Measurements from ENCODE around the gene GALK2. TPM values are rescaled to one million over a fixed set of nuclear protein-coding genes. Genes with fewer than 3 reads are reported as not detected.

The GALK2 gene
- total RNA-seq, 2 experiments from 2014 or later: 22.6 to 24.1 TPM

DNA sequence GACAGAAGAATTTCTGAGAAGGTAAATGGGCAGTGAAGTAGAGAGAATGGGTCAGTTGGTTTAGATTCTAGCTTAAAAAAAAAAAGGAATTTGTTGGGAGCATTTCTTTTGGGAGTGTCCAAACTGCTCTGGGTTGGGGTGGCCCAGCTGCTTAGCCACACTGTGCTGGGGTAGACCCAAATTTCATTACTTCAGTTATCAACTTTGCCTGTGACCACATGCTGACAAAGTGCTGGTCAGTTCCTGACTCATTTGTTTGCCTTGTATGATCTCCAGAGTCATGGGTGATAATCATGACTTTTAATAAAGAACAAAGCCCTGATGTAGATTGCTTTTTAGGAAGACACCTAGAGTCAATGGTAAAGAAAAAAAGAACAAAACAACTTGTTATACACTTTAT is 131.5 kb downstream of the GALK2 start:
- no peak for DNase-seq
- no peak overlapping the region for H3K4me3 Mint-ChIP-seq
- no peak overlapping the region for H3K27ac Mint-ChIP-seq
- CTCF ChIA-PET: no interaction called here
- intact Hi-C loops (cut with micrococcal nuclease): no loop called here
- H3K4me1 Mint-ChIP-seq (ENCODE audit: low read depth): peaks cover 10% of the 10 kb centered on the region
- H3K36me3 Mint-ChIP-seq (ENCODE audit: low read depth): peaks cover 54% of the 10 kb centered on the region
- H3K9me3 Mint-ChIP-seq: no peaks in the 10 kb centered on the region
- no peaks in the 10 kb centered on the region for H3K27me3 Mint-ChIP-seq (ENCODE audit: low read depth)

DNA sequence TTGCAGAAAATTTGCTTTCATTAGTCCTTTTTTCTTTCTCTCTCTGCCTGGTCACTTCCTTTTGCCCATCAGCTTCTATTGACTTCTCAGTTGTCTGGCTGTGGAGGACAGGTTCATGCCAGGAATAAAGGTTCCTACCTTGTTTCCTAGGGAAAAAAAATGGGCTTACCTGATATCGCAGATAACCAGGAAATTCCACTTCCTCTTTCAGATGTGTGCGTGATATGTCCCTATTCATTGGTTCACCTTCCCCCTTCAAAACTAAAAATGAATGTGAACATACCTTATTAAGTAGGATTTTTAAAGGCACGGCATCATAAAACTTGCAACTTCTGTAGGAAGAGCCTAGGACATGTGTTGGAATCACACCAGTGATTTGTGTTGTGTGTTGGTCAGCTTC is 133.0 kb downstream of the GALK2 start:
- H3K4me3 Mint-ChIP-seq: no peak overlapping the region
- peaks cover 13% of the 10 kb centered on the region for H3K4me1 Mint-ChIP-seq (ENCODE audit: low read depth)
- no peak overlapping the region for H3K27ac Mint-ChIP-seq
- no peak for DNase-seq
- CTCF ChIA-PET: no interaction called here
- peaks cover 50% of the 10 kb centered on the region for H3K36me3 Mint-ChIP-seq (ENCODE audit: low read depth)
- no peaks in the 10 kb centered on the region for H3K9me3 Mint-ChIP-seq
- intact Hi-C loops (cut with micrococcal nuclease): no loop called here
- no peaks in the 10 kb centered on the region for H3K27me3 Mint-ChIP-seq (ENCODE audit: low read depth)

DNA sequence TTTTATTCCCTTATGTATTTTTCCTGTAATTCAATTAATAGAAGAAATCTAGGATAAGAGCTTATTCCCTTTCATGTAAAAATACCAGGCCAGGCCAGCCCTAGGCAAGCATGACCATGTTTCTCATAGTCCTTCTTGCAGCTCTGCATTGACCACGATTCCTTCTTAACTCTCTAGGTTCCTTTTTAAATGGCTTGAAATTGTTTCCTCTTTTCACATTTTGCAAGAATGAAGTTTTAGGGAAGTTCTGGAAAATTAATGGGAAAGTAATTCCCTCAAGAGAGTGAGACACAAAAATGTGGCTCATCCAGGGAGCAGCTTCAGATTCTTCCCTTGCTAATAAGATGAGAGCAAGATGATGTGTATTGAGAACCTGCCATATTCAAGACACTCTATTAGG is 136.5 kb downstream of the GALK2 start:
- H3K4me3 Mint-ChIP-seq: no peak overlapping the region
- no peaks in the 10 kb centered on the region for H3K9me3 Mint-ChIP-seq
- no peak for DNase-seq
- no peak overlapping the region for H3K27ac Mint-ChIP-seq
- H3K27me3 Mint-ChIP-seq (ENCODE audit: low read depth): no peaks in the 10 kb centered on the region
- H3K4me1 Mint-ChIP-seq (ENCODE audit: low read depth): peaks cover 7% of the 10 kb centered on the region
- H3K36me3 Mint-ChIP-seq (ENCODE audit: low read depth): peaks cover 40% of the 10 kb centered on the region
- intact Hi-C loops (cut with micrococcal nuclease): no loop called here
- CTCF ChIA-PET: no interaction called here

DNA sequence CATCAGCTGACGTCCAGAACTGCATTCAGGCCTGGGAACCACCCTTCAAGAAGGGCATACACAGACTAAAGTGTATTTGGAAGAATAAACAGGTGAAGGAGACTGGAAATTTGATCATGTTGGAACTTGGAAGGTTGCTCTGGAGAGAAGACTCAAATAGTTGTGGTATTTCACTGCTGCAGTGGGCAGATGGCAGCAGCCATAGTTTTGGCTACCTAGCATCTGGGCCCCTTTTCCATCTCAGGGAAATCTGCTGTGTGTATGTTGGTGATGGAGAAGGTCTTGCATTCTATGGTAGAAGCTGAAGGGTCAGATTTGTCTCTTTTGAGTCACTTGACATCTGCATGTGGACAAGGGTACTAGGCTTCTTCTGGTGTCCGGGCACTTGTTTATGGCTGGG is 138.6 kb downstream of the GALK2 start:
- intact Hi-C loops (cut with micrococcal nuclease): no loop called here
- Mint-ChIP-seq H3K4me3 (no peak overlapping the region), H3K27me3 (ENCODE audit: low read depth) (no peaks in the 10 kb centered on the region), H3K4me1 (ENCODE audit: low read depth) (peaks cover 7% of the 10 kb centered on the region), H3K36me3 (ENCODE audit: low read depth) (peaks cover 36% of the 10 kb centered on the region), H3K27ac (no peak overlapping the region), H3K9me3 (no peaks in the 10 kb centered on the region)
- CTCF ChIA-PET: interaction anchor here (0.7 kb wide), 1 partner anchor 284 kb away, joined by 3 read pairs; no protein-coding TSS in a partner anchor
- DNase-seq: no peak

DNA sequence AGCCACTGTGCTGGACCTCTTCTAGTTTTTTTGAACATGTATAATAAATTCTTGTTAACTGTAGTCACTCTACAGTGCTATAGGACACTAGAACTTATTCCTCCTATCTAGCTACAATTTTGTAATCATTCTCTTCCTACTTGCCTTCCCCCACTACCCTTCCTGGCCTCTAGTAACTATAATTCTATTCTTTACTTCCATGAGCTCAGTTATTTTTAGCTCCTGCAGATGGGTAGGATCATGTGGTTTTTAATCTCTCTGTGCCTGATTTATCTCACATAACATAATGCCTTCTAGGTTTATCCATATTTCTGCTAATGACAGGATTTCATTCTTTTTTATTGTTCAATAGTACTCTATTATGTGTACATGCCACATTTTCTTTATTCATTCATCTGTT is 139.8 kb downstream of the GALK2 start:
- Mint-ChIP-seq H3K4me3 (no peak overlapping the region), H3K9me3 (no peaks in the 10 kb centered on the region), H3K27me3 (ENCODE audit: low read depth) (no peaks in the 10 kb centered on the region), H3K27ac (no peak overlapping the region), H3K4me1 (ENCODE audit: low read depth) (peaks cover 7% of the 10 kb centered on the region), H3K36me3 (ENCODE audit: low read depth) (peaks cover 29% of the 10 kb centered on the region)
- DNase-seq: no peak
- intact Hi-C loops (cut with micrococcal nuclease): no loop called here
- CTCF ChIA-PET: interaction anchor here (0.6 kb wide), 1 partner anchor 1228 kb away, joined by 5 read pairs; no protein-coding TSS in a partner anchor

DNA sequence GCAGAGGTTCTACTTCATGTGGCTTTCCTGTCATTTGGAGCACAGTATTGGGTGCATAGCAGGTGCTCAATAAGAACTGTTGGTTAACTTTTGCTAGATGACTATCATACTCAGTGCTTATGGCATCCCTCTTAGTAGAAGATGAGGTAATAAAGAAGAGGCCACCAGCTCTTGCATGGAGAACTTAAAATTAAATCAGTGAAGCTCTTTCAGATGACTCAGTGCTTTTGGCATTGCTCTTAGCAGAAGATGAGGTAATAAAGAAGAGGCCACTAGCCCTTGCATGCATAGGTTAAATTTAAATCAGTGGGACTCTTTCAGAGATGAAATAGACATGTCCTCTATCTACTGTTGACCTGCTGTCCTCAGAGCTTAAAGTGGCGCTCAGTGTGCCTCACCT is 143.6 kb downstream of the GALK2 start:
- intact Hi-C loops (cut with micrococcal nuclease): no loop called here
- no peak for DNase-seq
- no peak overlapping the region for H3K4me3 Mint-ChIP-seq

DNA sequence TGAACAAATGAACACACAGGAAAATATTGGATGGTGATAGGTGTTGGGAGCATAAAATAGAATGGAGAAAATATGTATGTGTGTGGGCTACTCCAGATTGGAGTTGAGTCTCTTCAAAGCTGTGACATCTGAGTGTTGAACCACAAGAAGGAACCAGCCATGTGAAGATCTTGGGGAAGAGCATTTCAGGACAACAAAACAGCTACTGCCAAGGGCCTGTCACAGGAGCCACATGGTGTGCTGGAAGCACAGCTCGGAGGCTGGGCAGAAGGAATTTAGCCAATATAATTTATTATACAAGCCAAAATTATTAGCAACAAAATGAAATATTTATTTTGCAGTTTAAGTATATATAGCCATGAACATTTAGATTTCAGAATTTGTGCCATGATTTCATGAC is 144.7 kb downstream of the GALK2 start:
- DNase-seq: no peak
- Mint-ChIP-seq H3K9me3 (peaks cover 2% of the 10 kb centered on the region), H3K27me3 (ENCODE audit: low read depth) (no peaks in the 10 kb centered on the region), H3K4me1 (ENCODE audit: low read depth) (peaks cover 5% of the 10 kb centered on the region), H3K36me3 (ENCODE audit: low read depth) (peaks cover 26% of the 10 kb centered on the region), H3K27ac (no peak overlapping the region), H3K4me3 (no peak overlapping the region)
- intact Hi-C loops (cut with micrococcal nuclease): no loop called here
- CTCF ChIA-PET: no interaction called here

More for the DNA sequence above, 143.6 kb downstream of the GALK2 start:
- no peak overlapping the region for H3K27ac Mint-ChIP-seq
- H3K27me3 Mint-ChIP-seq (ENCODE audit: low read depth): no peaks in the 10 kb centered on the region
- peaks cover 2% of the 10 kb centered on the region for H3K9me3 Mint-ChIP-seq
- peaks cover 21% of the 10 kb centered on the region for H3K36me3 Mint-ChIP-seq (ENCODE audit: low read depth)
- CTCF ChIA-PET: no interaction called here
- H3K4me1 Mint-ChIP-seq (ENCODE audit: low read depth): peaks cover 5% of the 10 kb centered on the region

DNA sequence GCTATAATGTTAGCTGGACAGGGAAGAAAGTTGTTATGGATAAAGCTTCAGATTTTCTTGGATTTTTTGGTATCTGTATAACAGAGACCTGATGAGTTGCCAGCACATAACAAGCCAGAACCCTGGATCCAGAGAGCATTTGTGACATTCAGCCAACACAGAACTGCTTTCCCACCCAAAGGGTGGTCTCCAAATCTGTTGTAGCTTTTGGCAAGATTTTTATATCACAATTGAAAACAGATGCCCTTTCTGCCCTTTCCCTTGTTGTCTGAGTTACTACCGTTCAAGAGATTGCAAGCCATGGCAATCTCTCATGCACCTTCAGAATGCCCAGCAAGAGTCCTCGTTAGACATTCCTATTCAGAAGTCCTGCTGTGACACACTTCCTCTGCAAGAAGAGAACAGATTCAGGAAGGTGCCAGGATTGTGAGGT is 145.4 kb downstream of the GALK2 start:
- intact Hi-C loops (cut with micrococcal nuclease): no loop called here
- H3K4me1 Mint-ChIP-seq (ENCODE audit: low read depth): peaks cover 4% of the 10 kb centered on the region
- H3K27me3 Mint-ChIP-seq (ENCODE audit: low read depth): no peaks in the 10 kb centered on the region
- CTCF ChIA-PET: no interaction called here
- H3K27ac Mint-ChIP-seq: no peak overlapping the region
- H3K36me3 Mint-ChIP-seq (ENCODE audit: low read depth): peaks cover 30% of the 10 kb centered on the region
- DNase-seq: no peak
- H3K4me3 Mint-ChIP-seq: no peak overlapping the region
- H3K9me3 Mint-ChIP-seq: peaks cover 2% of the 10 kb centered on the region

DNA sequence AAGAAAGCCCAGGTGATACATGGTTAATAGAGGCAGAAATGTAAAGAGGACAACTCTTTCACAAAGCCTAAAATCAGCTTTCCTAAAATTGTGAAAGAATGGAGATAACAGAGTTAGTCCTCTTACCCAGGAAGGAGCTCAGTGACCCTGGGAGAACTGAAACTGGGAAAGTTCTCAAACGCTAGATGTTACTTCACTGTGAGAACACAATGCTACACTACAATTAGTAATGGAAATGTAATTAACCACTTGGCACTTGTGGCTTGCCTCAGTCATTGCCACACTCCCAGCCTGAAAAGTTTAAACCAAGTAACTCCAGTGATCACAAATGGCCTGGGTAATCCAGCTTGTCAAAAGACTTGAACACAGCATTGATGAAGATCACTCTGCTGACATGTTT is 150.3 kb downstream of the GALK2 start:
- intact Hi-C loops (cut with micrococcal nuclease): no loop called here
- DNase-seq: no peak
- H3K9me3 Mint-ChIP-seq: peaks cover 2% of the 10 kb centered on the region
- H3K27me3 Mint-ChIP-seq (ENCODE audit: low read depth): no peaks in the 10 kb centered on the region
- H3K27ac Mint-ChIP-seq: no peak overlapping the region
- peaks cover 35% of the 10 kb centered on the region for H3K36me3 Mint-ChIP-seq (ENCODE audit: low read depth)
- CTCF ChIA-PET: interaction anchor here (0.8 kb wide), 1 partner anchor 173 kb away, joined by 3 read pairs; no protein-coding TSS in a partner anchor
- no peaks in the 10 kb centered on the region for H3K4me1 Mint-ChIP-seq (ENCODE audit: low read depth)
- H3K4me3 Mint-ChIP-seq: no peak overlapping the region

DNA sequence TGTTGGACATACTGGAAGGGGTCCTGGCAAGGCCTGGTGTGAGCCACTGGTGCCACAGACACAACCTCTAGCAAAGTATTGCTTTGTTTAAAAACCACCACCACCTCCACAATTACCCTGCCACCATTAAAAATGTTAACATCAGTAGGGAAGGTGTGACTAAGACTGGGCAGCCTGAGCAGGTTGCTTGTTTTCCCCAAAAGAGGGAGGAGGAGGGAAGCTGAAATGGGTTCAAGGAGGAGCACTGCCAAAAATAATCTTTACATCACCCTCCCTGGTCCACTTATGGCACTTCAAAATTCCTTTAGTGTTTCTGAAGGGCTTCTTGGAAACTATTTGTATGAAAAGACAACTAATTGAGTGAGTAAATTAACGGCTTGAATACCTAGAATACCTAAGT is 153.2 kb downstream of the GALK2 start:
- H3K9me3 Mint-ChIP-seq: no peaks in the 10 kb centered on the region
- H3K36me3 Mint-ChIP-seq (ENCODE audit: low read depth): peaks cover 28% of the 10 kb centered on the region
- H3K27ac Mint-ChIP-seq: no peak overlapping the region
- DNase-seq: no peak
- no peak overlapping the region for H3K4me3 Mint-ChIP-seq
- intact Hi-C loops (cut with micrococcal nuclease): no loop called here
- H3K27me3 Mint-ChIP-seq (ENCODE audit: low read depth): no peaks in the 10 kb centered on the region
- CTCF ChIA-PET: no interaction called here
- no peaks in the 10 kb centered on the region for H3K4me1 Mint-ChIP-seq (ENCODE audit: low read depth)

DNA sequence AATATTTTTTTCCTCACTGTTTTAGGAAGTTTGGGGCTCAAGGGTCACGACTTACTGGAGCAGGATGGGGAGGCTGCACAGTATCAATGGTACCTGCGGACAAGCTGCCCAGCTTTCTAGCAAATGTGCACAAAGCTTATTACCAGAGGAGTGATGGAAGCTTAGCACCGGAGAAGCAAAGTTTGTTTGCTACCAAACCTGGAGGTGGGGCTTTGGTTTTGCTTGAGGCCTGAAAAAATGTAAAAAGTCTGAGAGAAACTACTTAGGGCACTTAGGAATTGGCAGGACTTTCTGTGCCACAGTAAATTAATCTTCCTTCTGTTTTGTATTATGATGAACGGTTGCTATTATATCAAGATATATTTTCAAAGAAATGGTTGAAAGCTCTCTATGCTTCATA is 157.9 kb downstream of the GALK2 start:
- CTCF ChIA-PET: no interaction called here
- no peak for DNase-seq

DNA sequence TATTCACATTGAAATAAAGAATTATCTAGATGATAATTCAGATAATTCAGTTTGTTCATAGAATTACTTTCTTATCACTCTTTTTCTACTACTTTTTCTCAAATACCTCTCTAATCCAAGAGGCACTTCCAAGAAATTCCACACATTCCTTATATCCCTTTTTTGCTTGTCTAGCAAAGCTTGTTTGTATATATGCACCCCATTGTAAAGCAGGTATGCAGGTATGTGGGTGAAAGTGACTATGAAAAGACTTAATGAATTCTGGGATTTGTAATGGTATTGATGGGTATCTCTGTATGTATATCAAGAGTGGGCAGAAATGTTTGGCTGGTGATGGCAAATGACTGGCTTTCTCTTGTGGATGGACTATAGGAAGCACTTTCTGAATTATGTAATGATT is 158.9 kb downstream of the GALK2 start:
- Mint-ChIP-seq H3K27ac (no peak overlapping the region), H3K36me3 (ENCODE audit: low read depth) (peaks cover 9% of the 10 kb centered on the region), H3K4me3 (no peak overlapping the region), H3K9me3 (no peaks in the 10 kb centered on the region), H3K27me3 (ENCODE audit: low read depth) (no peaks in the 10 kb centered on the region), H3K4me1 (ENCODE audit: low read depth) (no peaks in the 10 kb centered on the region)
- intact Hi-C loops (cut with micrococcal nuclease): no loop called here
- no peak for DNase-seq
- CTCF ChIA-PET: no interaction called here

More for the DNA sequence above, 157.9 kb downstream of the GALK2 start:
- no peaks in the 10 kb centered on the region for H3K4me1 Mint-ChIP-seq (ENCODE audit: low read depth)
- H3K27me3 Mint-ChIP-seq (ENCODE audit: low read depth): no peaks in the 10 kb centered on the region
- no peaks in the 10 kb centered on the region for H3K9me3 Mint-ChIP-seq
- H3K27ac Mint-ChIP-seq: no peak overlapping the region
- peaks cover 12% of the 10 kb centered on the region for H3K36me3 Mint-ChIP-seq (ENCODE audit: low read depth)
- intact Hi-C loops (cut with micrococcal nuclease): no loop called here
- H3K4me3 Mint-ChIP-seq: no peak overlapping the region

DNA sequence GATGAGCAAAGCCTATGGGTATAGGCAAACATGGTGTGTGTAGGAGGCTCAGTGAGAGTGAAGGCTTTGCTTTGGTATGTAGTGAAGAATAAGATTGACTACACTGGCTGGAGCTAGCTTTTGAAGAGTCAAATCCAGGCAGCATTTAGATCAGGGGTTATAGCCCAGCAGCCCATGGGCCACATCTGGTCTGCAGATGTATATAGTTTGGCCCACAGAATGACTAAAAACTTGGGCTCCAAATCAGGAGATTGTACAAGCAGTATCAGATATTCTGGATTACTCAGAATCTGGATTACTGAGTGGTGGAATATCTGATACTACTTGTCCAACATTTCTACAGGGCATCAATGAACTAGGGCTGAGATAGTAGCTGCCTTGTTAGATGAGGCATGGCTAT is 160.1 kb downstream of the GALK2 start:
- DNase-seq: no peak
- Mint-ChIP-seq H3K4me1 (ENCODE audit: low read depth) (no peaks in the 10 kb centered on the region), H3K36me3 (ENCODE audit: low read depth) (peaks cover 9% of the 10 kb centered on the region), H3K27me3 (ENCODE audit: low read depth) (no peaks in the 10 kb centered on the region), H3K4me3 (no peak overlapping the region), H3K27ac (no peak overlapping the region), H3K9me3 (no peaks in the 10 kb centered on the region)
- CTCF ChIA-PET: no interaction called here
- intact Hi-C loops (cut with micrococcal nuclease): no loop called here

DNA sequence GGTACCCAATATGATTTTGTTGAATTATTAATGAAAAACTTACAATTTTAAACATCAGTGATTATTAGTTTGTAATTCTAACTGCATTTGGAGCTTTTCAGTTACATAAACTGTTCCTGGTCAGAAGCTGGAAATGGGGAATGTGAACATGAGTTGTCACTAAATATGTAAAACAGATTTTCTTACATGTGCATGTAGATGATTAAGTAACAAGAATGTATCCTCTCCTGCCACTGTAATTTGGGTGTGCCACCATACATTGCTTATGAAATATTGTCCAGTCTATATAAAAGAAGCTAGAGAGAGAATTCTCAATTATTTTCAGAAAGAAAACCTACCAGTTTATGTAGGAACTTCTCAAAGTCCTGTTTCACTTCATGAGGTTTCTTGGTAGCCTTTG is 161.4 kb downstream of the GALK2 start:
- intact Hi-C loops (cut with micrococcal nuclease): no loop called here
- Mint-ChIP-seq H3K27ac (no peak overlapping the region), H3K36me3 (ENCODE audit: low read depth) (peaks cover 9% of the 10 kb centered on the region), H3K9me3 (no peaks in the 10 kb centered on the region), H3K4me3 (no peak overlapping the region), H3K27me3 (ENCODE audit: low read depth) (no peaks in the 10 kb centered on the region), H3K4me1 (ENCODE audit: low read depth) (no peaks in the 10 kb centered on the region)
- CTCF ChIA-PET: no interaction called here
- DNase-seq: no peak
